Right atrium auricular region (tissue), 2 donors: ENCODE measurements around the gene ZBTB7A. TPM values are rescaled to one million over a fixed set of nuclear protein-coding genes. Genes with fewer than 3 reads are reported as not detected.

Source experiments
- DNase-seq: peaks from one replicate; pipeline ENCODE4 v3.0.0-alpha.2; 2019; ENCODE audit warnings: low spot score
- H3K27ac ChIP-seq, 2 donors: fragments of 200-600 bp; sonication (generic); 1 replicate in 1 of 2; 2 replicates in 1 of 2; pipeline ENCODE4 v1.5.1; 2016 to 2019
- H3K27me3 ChIP-seq, 2 donors: fragments of 200-600 bp; sonication (generic); one replicate each; pipeline versions ENCODE4 v1.5.1 to v1.6.0; 2017 to 2019
- H3K36me3 ChIP-seq: fragments of 200-600 bp; sonication (generic); one replicate; pipeline ENCODE4 v1.5.1; 2016
- H3K4me1 ChIP-seq, 2 donors: fragments of 200-600 bp; sonication (generic); one replicate each; pipeline versions ENCODE4 v1.5.1 to v1.6.0; 2017 to 2019
- H3K4me3 ChIP-seq, 2 donors: fragments of 200-600 bp; sonication (generic); 1 replicate in 1 of 2; 2 replicates in 1 of 2; pipeline ENCODE4 v1.5.1; 2017 to 2019; ENCODE audit warnings: mild to moderate bottlenecking in 1 of 2, moderate library complexity in 1 of 2
- H3K9me3 ChIP-seq, 2 donors: fragments of 200-600 bp; sonication (generic); one replicate each; pipeline ENCODE4 v1.5.1; 2019
- total RNA-seq, 2 donors: library from RNA; depleted of rRNA; stranded (reverse); fragments of >200 nt; gene quantifications; one replicate each; pipeline ENCODE4 v1.1.0, GENCODE V29; 2016
- TF ChIP-seq, protein P1 (sequence below), 2 donors: fragments of 200-600 bp; sonication (generic); IDR thresholded peaks; one replicate each; pipeline ENCODE4 v1.5.1; 2019; ENCODE audit warnings: antibody characterized with exemption in 2 of 2

The ZBTB7A gene
- total RNA-seq, 2 donors from 2014 or later: 33.8 to 50.0 TPM

- Histone ChIP-seq H3K9me3 (no peaks in the 10 kb centered on the region), H3K4me1 (peaks cover 0 to 20% of the 10 kb centered on the region in 2 donors), H3K36me3 (peaks cover 32% of the 10 kb centered on the region), H3K4me3 (no peak overlapping the region), H3K27me3 (no peaks in the 10 kb centered on the region), H3K27ac (peak overlapping the region in 1 of 2 donors; percentile 4)
- DNase-seq: no peak
- TF ChIP-seq, protein P1, sequence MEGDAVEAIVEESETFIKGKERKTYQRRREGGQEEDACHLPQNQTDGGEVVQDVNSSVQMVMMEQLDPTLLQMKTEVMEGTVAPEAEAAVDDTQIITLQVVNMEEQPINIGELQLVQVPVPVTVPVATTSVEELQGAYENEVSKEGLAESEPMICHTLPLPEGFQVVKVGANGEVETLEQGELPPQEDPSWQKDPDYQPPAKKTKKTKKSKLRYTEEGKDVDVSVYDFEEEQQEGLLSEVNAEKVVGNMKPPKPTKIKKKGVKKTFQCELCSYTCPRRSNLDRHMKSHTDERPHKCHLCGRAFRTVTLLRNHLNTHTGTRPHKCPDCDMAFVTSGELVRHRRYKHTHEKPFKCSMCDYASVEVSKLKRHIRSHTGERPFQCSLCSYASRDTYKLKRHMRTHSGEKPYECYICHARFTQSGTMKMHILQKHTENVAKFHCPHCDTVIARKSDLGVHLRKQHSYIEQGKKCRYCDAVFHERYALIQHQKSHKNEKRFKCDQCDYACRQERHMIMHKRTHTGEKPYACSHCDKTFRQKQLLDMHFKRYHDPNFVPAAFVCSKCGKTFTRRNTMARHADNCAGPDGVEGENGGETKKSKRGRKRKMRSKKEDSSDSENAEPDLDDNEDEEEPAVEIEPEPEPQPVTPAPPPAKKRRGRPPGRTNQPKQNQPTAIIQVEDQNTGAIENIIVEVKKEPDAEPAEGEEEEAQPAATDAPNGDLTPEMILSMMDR (IDR thresholded peaks at IDR 0.05): no peak
Observed at GRCh38 chr19:4042064-4042730, 24.5 kb downstream of the ZBTB7A start.

GRCh38 chr19:4038661-4039423 lies 27.9 kb downstream of the ZBTB7A start:
- Histone ChIP-seq H3K4me3 (no peak overlapping the region), H3K9me3 (no peaks in the 10 kb centered on the region), H3K4me1 (peaks cover 0 to 11% of the 10 kb centered on the region in 2 donors), H3K36me3 (peaks cover 31% of the 10 kb centered on the region), H3K27me3 (no peaks in the 10 kb centered on the region), H3K27ac (no peak overlapping the region)
- DNase-seq: no peak
- TF ChIP-seq, protein P1 (IDR thresholded peaks at IDR 0.05): no peak

DNA sequence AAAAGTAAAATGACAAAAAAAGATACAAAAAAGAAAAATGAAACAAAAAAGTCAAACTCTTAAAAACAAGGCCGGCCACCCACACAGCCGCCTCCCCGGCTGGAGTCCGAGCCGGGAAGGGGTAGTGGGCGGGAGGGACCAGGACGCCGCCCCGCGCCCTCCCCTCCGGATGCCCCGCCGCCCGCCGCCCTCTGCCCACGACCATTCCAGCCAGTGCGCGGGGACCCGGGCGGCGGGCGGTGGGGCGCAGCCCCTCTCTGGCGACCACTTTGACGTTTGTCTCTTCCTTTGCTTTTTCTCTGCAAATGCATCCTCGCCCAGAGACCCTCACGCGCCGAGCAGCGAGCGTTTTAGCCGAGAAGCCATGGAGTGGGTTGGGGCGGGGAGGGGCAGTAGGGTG lies 28.6 kb downstream of the ZBTB7A start:
- DNase-seq: no peak
- peaks cover 0 to 10% of the 10 kb centered on the region in 2 donors for H3K4me1 ChIP-seq
- H3K27me3 ChIP-seq: no peaks in the 10 kb centered on the region
- H3K36me3 ChIP-seq: peaks cover 39% of the 10 kb centered on the region
- no peak overlapping the region for H3K4me3 ChIP-seq
- no peak overlapping the region for H3K27ac ChIP-seq
- H3K9me3 ChIP-seq: no peaks in the 10 kb centered on the region
- TF ChIP-seq, protein P1 (IDR thresholded peaks at IDR 0.05): no peak

DNA sequence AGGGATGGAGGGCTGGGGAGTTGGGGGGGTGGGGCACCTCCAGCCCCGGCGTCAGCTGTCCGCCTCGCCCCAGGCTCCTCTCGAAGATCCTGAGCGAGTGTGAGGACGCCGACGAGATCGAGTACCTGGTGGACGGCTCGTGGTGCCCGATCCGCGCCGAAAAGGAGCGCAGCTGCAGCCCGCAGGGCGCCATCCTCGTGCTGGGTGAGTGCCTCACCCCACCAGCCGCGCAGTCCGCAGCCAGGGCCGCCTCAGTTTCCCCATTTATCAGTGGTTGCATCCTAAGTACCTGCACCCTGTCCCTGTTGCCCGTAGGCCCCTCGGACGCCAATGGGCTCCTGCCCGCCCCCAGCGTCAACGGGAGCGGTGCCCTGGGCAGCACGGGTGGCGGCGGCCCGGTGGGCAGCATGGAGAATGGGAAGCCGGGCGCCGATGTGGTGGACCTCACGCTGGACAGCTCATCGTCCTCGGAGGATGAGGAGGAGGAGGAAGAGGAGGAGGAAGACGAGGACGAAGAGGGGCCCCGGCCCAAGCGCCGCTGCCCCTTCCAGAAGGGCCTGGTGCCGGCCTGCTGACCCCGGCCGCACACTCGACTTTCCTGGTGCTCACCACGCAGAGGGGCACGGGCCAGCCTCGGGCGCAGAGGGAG lies 29.3 kb downstream of the ZBTB7A start:
- Histone ChIP-seq H3K9me3 (no peaks in the 10 kb centered on the region), H3K27ac (no peak overlapping the region), H3K4me1 (peaks cover 0 to 4% of the 10 kb centered on the region in 2 donors), H3K36me3 (peaks cover 46% of the 10 kb centered on the region), H3K27me3 (no peaks in the 10 kb centered on the region), H3K4me3 (no peak overlapping the region)
- DNase-seq: no peak
- TF ChIP-seq, protein P1 (IDR thresholded peaks at IDR 0.05): no peak

- TF ChIP-seq, protein P1 (IDR thresholded peaks at IDR 0.05): no peak
- H3K36me3 ChIP-seq: peaks cover 52% of the 10 kb centered on the region
Observed at GRCh38 chr19:4036576-4037300, 30.0 kb downstream of the ZBTB7A start.

More at GRCh38 chr19:4036576-4037300, 30.0 kb downstream of the ZBTB7A start:
- no peak overlapping the region for H3K27ac ChIP-seq
- no peaks in the 10 kb centered on the region for H3K4me1 ChIP-seq
- no peak for DNase-seq
- no peaks in the 10 kb centered on the region for H3K27me3 ChIP-seq
- H3K9me3 ChIP-seq: no peaks in the 10 kb centered on the region
- H3K4me3 ChIP-seq: no peak overlapping the region
